ENCODE results near the gene GNPTG.

DNA sequence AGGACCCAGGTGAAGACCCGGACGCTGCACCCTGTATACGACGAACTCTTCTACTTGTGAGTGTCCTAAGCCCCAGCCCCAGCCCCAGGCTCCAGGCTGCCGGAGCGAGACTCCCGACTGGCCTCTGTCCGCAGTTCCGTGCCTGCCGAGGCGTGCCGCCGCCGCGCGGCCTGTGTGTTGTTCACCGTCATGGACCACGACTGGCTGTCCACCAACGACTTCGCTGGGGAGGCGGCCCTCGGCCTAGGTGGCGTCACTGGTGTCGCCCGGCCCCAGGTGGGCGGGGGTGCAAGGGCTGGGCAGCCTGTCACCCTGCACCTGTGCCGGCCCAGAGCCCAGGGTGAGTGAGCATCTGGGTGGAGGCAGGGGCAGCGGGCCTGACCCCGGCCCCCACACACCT is 3.8 kb upstream of the GNPTG start:
- TF ChIP-seq, protein P1, sequence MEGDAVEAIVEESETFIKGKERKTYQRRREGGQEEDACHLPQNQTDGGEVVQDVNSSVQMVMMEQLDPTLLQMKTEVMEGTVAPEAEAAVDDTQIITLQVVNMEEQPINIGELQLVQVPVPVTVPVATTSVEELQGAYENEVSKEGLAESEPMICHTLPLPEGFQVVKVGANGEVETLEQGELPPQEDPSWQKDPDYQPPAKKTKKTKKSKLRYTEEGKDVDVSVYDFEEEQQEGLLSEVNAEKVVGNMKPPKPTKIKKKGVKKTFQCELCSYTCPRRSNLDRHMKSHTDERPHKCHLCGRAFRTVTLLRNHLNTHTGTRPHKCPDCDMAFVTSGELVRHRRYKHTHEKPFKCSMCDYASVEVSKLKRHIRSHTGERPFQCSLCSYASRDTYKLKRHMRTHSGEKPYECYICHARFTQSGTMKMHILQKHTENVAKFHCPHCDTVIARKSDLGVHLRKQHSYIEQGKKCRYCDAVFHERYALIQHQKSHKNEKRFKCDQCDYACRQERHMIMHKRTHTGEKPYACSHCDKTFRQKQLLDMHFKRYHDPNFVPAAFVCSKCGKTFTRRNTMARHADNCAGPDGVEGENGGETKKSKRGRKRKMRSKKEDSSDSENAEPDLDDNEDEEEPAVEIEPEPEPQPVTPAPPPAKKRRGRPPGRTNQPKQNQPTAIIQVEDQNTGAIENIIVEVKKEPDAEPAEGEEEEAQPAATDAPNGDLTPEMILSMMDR (IDR thresholded peaks at IDR 0.05): no peak
- TF ChIP-seq POLR2A (IDR thresholded peaks at IDR 0.05) (no peak), POLR2AphosphoS5 (IDR thresholded peaks at IDR 0.05) (no peak)
